ENCODE measurements around the gene LILRB4. TPM values are rescaled to one million over a fixed set of nuclear protein-coding genes. Genes with fewer than 3 reads are reported as not detected.
"Not testable (repeated sequence)": the region's sequence is repeated elsewhere in the genome, so short reads cannot be mapped to it uniquely, and the experiment has no call there.

The LILRB4 gene
- total RNA-seq, 1 donor from 2014 or later = 3.1 TPM

DNA sequence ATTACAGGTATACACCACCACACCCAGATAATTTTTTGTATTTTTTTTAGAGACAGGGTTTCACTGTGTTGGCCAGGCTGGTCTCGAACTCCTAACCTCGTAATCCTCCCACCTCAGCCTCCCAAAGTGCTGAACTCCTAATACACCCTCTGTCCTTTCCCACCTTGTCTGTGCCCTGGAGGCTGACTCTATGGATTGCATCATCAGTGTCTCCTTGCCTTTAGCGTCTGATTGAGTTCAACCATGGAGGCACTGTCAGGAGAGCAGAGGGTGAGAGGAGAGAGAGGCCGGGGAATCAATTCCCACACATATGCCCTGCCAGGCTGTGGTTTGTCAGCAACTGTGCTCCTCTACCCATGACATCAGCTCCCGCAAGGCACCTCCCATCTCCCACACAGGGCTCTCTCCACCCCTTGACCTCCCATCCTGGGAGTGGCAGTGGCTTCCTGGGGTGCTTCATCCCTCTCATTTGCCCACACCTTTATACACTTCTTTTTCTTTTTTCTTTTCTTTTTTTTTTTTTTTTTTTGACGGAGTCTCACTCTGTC, 12.6 kb upstream of the LILRB4 start:
- DNase-seq (ENCODE audit: low spot score) = no peak

DNA sequence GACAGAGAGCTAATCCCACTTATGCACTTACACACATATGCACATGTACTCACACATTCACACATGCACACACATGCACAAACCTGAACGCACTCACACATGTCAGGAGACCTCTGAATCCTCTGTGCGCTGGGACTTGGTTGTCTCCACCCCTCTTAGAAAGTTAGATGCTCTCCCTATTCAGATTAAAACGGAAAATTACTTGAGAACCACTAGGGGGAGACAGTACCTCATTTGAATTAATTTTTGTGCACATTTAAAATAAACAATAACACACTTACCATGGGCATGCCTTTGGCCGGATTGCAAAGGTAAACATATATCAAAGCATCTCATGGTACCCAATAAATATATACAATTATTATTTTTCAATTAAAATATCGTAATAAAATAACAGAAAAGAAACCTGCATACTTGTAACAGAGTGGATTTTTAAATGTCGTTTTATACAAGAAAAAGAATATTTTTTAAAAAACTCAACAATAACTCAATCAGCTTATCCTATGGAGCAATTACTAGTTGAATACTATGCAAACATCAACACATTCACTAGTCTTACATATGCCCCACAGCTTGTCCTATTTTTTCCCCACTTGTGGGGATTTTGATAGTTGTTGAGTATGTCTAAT, 9.5 kb upstream of the LILRB4 start:
- DNase-seq (ENCODE audit: low spot score) = no peak

DNA sequence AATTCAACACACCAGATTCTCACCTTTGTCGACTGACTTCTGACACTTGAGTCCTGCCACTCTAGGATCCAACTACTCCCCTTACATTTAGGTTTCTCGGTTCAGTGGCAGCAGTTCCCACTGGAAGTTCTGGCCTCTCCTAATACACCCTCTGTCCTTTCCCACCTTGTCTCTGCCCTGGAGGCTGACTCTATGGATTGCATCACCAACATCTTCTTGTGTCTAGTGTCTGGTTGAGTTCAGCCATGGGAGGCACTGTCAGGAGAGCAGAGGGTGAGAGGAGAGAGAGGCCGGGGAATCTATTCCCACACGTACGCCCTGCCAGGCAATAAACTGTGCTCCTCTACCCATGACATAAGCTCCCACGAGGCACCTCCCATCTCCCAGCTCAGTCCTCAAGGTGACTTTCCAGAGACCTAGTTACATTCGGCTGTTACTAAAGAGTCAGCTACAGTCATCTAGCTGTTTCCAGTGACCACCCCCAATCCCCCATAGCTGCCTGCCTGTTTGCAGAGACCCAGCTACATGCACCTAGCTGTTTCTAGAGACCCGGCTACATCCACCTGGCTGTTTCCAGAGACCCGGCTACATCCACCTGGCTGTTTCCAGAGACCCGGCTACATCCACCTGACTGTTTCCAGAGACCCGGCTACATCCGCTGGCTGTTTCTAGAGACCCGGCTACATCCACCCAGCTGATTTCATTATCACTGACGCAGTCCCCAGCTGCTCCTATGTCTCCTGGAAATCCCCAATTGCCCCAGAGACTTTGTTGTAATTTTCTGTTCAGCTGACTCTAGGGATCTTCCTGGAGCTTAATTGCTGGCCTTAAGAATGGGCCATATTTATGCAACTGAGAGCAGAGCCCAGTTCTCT, 8.1 kb upstream of the LILRB4 start:
- no peak for DNase-seq (ENCODE audit: low spot score)

DNA sequence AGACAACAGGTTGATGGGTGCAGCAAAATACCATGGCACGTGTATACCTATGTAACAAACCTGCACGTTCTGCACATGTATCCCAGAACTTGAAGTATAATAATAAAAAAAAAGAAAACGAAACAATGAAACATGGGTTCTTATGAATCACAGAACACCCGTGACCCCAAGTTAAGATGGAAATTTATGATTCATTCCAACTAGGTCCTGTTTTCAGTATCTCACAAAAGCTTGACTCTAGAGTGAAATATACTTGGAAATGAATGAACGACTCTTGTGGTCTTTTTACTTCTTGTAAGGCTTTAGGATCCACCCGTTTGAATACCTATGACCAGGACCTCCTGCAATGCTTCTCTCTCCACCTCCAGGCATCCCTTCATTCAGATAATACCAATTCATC, 3.5 kb upstream of the LILRB4 start:
- DNase-seq (ENCODE audit: low spot score) = no peak

DNA sequence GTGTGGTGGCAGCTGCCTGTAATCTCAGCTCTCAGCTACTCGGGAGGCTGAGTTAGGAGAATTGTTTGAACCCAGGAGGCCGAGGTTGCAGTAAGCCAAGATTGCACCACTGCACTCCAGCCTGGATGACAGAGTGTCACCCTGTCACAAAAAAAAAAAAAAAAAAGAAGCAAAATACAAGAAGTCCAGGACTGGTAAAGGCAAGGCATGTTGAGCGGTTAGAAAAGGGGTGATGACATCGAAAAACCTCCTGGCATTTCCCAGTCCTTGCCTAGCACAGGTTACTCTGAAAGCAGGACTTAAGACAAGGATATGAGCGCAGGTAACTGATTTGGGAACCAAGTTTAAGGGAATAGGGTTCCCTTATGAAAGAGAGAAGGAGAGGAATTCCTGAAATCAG, 2.5 kb upstream of the LILRB4 start:
- no peak for DNase-seq (ENCODE audit: low spot score)

DNA sequence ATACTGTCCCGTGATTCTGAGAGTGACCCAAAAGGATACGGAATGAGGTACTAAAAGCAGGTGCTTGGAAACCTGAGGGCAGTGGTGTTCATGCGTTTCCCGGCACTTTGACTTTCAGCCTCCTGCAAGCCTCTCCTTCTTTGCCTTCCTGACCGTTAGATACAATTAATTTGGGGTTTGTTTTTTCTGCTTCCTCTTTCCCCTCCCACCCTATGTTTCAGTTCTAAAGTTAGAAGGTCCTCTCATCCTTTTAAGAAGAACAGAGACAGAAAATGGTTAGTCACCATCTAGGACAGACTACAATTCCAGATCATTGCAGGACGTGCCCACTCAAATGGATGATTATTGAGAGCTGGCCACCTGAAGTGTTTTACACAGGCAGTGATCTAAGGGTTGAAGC, 1.8 kb upstream of the LILRB4 start:
- DNase-seq (ENCODE audit: low spot score) = no peak

DNA sequence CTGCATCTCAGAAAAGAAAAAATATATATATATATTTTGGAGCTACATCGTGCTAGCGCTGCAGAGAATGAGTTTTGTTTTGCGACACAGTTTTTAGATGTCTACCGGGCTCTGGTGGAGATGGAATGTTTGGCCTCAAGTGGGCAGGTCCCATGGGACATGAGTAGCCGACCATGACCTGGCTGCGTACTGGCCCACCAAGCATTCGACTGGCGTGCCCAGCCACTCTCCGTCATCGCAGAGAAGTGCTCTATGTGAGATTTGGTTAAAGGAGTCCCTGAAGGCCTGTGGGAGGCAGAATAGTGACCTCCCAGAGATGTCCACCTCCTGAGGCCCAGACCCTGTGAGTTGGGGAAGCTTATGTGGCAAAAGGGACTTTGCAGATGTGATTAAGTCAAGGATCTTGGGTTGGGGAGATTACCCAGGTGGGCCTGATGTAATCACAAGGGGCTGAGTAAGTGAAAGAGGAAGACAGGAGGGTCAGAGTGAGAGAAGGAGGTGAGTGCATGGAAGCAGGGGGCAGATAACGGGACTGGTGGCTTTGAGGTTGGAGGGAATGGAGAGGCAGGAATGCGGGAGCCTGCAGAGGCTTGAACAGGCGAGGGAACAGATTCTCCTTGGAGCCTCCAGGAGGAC, 821 bp upstream of the LILRB4 start:
- no peak for DNase-seq (ENCODE audit: low spot score)

DNA sequence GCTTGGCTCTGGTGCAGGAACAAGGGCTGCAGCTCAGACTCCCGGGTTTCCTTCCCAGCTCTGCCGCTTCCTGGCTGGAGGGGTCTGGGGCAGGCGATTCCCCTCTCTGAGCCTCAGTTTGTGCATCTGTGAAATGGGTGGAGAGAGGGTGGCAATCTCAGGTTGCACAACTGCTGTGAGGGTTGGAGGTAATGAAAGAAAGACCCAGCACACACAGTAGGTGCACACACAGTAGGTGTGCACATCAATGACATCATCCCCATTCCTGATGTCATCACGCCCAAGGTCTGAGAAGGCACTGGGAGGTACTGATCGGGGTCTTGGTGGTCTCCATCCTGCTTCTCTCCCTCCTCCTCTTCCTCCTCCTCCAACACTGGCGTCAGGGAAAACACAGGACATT, 2.7 kb downstream of the LILRB4 start:
- no peak for DNase-seq (ENCODE audit: low spot score)

DNA sequence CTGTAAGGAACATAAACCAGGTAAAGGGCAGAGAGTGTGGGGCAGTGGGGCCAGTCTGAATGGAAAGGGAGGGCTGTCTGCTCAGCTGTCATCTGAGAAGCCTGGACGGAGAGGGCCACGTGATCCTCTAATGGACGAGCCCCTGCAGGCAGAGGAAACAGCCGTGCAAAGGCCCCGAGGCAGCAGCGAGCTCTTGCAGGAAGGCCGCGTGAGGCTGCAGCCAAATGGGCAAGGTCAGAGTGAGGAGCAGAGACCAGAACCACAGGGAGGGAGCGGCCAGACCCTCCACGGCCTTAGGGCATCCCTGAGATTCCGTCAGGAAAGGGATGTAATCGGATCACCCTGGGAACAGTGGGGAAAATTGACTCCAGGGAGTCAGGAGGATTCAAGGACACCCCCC, 4.4 kb downstream of the LILRB4 start:
- no peak for DNase-seq (ENCODE audit: low spot score)

DNA sequence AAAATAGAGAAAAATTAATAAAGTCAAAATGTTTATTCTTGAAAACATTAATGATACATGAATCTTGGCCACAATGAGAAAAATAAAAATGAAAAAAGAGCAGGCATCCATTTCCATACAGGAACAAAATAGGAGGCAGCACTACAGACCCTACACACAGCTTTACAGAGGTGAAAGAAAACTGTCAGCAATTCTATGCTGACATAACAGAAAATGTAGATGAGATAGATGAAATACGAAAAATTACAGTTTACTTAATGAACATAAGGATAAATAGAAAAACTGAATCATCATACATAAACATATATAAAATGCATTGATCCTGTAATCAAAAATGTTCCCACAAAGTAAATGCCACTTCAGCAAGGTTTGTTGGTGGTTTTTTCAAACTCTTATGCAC, 5.6 kb downstream of the LILRB4 start:
- no peak for DNase-seq (ENCODE audit: low spot score)

DNA sequence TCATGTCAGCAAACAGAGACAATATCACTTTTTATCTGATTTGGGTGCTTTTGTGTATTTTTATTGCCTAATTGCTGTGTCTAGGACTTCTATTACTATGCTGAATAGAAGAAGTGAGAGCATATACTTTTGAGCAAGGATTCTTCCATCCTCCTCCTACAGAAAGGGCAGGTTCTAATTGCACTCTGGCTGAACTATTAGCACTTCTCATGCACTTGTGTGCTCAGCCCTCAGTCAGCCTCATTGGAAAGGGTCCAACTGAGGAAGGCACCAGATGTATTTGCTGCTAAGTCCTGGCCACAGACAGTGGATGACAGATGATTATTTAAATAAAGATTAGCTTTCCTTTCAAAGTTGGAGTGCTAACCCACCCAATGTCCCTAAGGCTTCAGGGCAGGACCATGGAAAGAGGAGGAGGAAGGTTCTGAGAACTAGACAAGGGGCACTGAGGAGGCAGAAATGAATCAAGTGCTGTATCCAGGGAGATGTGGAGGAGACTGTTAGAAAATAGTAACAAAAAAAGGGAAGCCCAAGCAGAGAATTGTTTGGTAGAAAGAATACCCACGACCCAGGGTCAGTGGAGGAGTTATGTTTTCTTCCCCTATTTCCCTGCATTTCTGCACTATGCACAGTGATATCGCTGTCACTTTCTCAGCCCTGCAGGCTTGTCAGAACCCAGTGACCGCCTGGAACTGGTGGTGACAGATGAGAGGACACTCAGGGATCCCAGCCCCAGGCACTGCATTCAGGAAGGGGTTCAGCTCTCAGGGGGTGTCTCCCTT, 8.0 kb downstream of the LILRB4 start:
- DNase-seq (ENCODE audit: low spot score) = no peak

DNA sequence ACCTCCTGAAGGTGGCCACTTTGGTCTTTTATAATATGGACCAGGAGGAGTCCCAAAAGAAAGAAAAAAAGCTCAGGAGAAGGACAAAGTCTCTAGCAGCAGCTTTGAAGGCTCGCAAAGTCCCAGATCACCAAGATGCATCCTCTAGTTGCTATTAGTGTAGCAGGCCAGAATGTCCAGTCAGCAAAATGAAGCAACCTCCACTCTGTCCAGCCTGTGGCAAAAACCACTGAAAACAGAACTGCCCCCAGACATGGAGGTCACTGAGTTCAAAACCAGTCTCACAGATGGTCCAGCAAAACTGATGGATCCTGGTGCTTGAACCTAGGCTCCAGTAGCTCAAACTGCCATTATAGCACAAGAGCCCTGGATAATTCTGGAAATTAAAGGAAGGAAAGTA, 10.4 kb downstream of the LILRB4 start:
- DNase-seq (ENCODE audit: low spot score) = no peak

DNA sequence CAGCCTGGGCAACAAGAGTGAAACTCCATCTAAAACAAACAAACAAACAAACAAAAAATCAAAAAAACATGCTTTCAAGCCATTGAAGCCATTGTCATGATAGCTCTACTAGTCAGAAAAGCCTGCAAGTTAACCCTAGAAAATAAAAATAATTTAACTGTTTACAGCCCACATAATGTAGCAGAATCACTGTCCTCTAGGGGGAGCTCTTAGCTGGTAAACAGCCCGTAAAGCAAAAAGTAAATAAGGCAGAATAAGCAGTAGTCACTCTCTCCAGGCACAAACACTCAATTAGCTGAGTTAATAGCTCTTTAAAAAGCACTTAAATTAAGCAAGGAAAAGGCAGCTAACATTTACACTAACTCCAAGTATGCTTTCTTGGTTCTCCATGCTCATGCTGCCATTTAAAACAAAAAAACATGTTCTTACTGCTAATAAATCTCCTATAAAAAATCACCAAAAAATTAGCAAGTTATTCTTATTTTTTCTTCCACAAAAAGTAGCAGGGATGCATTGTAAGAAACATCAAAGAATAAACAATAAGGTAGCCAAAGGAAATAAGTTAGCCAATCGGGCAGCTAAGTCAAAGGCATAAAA, 11.3 kb downstream of the LILRB4 start:
- DNase-seq (ENCODE audit: low spot score) = no peak

DNA sequence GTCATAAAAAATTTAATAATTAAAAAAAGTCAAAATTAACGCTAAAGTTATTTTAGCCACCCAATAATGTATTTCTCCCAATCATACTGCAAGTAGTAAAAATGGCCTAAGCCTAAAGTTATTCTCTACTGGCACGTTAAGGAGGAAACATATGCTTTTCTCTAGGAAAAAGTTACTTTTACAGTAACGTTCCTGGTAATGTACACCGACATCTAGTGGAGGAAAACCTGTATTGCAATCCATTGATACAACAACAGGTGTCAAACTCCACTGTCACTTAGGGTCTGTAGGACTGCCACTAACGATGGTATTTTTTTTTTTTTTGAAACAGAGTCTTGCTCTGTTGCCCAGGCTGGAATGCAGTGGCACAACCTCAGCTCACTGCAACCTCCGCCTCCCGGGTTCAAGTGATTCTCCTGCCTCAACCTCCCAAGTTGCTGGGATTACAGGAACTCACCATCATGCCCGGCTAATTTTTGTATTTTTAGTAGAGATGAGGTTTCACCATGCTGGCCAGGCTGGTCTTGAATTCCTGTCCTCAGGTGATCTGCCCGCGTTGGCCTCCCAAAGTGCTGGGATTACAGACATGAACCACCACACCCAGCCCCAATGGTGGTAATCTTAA, 13.5 kb downstream of the LILRB4 start:
- not testable (repeated sequence) for DNase-seq (ENCODE audit: low spot score)

DNA sequence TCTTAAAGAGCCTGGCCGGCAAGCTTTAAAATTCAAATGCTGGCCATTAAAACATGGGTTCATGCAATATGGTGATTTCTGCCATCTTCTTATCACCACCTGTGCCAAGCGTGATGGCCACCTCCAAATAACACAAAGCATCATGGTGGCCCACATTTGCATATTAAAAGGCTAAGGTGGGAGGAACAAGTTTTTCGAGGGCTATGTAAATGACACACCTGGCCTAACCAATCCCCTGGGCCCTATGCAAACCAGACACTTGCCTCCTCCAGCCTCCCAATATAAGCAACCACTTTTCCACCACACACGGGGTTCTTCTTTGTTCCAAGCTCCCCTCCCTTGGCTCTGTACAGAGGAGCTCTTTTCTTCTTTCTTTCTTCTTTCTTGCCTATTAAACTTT, 14.4 kb downstream of the LILRB4 start:
- DNase-seq (ENCODE audit: low spot score) = no peak

DNA sequence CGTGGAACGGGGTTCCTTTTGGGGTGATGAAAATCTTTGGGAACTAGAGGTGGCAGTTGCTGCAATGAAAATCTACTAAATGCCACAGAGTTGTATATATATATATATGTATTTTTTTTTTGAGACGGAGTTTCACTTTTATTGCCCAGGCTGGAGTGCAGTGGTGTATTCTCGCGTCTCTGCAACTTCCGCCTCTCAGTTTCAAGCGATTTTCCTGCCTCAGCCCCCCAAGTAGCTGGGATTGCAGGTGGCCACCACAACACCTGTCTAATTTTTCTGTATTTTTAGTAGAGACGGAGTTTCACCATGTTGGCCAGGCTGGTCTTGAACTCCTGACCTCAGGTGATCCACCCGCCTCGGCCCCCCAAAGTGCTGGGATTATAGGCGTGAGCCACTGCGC, 18.8 kb downstream of the LILRB4 start:
- not testable (repeated sequence) for DNase-seq (ENCODE audit: low spot score)

DNA sequence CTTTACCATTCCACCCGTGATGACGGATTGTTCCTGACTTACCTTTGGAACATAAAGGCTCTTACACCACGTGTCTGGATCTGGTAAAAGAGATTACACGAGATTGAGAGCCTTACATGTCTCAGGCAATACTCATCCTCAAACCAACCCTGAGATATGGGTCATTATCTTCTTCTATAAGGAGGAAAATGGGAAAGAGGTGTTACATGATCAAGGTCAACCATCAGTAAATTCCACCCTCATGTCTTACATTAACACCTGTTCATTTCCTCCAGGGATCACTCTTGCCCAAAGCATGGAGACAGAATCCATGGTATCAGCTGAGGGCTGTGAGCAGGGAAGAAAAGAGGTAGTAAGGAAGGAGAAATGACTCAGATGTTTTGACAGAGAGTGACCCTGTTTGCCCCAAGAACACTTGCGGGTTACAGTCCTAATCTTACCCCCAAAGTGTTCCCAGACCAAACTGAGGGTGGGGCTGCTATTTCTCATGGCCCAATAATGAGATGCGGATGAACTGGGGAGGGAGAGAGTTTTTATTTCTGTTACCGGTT, 19.6 kb downstream of the LILRB4 start:
- no peak for DNase-seq (ENCODE audit: low spot score)

DNA sequence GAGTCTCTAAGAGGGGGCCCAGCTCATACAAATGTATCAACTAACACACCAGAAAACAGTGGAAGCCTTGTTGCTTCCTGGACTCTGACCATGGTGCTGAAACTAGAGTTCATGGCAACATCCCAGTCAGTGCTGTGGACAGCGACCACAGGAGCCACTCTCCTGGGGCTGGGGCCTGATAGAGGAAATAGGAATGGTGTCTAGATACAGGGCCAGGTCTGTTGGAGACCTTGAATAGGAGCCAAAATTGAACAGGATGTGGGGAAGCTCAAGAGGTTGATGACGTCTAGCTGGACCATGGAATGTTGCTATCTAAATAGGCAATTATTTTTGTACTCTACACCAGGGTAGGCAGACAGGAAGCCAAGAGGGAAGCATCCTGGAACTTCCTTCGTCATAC, 21.7 kb downstream of the LILRB4 start:
- DNase-seq (ENCODE audit: low spot score) = no peak

DNA sequence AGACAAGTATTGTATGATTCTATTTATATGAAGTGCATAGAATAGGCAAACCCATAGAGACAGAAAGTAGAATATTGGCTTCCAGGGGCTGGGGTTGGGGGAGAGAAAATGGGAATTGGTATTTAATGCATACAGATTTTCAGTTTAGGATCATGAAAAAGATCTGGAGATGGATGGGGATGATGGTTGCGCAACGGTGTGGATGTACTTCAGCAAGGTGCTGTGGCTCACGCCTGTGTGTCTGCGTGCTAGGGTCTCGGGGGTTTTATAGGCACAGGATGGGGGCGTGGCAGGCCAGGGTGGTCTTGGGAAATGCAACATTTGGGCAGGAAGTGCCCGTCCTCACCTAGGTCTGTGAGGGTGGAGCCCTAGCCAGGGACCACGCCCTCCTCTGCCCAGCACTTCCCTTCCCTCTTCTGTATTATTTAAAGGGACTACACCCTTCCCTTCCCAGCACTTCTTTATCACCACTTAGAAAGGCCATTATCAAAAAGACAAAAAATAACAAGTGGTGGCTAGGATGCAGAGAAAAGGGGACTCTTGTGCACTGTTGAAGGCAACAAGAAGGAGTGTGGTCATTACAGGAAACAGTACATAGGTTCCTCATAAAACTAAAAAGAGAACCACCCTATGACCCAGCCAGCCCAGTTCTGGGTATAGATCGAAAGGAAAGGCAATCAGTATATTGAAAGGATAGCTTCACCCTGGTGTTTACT, 29.0 kb downstream of the LILRB4 start:
- no peak for DNase-seq (ENCODE audit: low spot score)

DNA sequence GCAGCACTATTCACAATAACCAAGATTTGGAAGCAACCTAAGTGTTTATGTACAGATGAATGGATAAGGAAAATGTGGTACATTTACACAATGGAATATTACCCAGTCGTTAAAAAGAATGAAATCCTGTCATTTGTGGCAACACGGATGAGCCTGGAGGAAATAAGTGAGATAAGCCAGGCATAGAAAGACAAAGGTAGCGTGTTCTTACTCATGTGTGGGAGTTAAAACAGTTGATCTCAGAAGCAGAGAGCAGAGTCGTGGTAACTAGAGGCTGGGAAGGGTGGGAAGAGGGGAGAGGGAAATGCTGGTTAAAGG, 29.5 kb downstream of the LILRB4 start:
- DNase-seq (ENCODE audit: low spot score) = no peak

All from ureter (tissue), 1 donor.